H9 (cell line): Measurements from ENCODE around the gene SUMO1. TPM values are rescaled to one million over a fixed set of nuclear protein-coding genes. Genes with fewer than 3 reads are reported as not detected.
A peak's percentile ranks its signal among the peaks of the same experiment; 100 is the strongest.

Experiments used
- DNase-seq: peaks from one replicate; pipeline ENCODE4 v3.0.0-alpha.2; 2017
- H2AFZ ChIP-seq: one replicate; pipeline ENCODE4 v1.6.1; 2013; ENCODE audit warnings: mild to moderate bottlenecking, low read length, control low read depth, moderate library complexity
- H2AK5ac ChIP-seq: 2 replicates; pipeline ENCODE4 v1.6.1; 2013; ENCODE audit warnings: low read length, control low read depth, mixed read lengths; ENCODE audit not compliant: insufficient read length
- H2BK120ac ChIP-seq: one replicate; pipeline ENCODE4 v1.6.1; 2013; ENCODE audit warnings: low read depth, mild to moderate bottlenecking, low read length, control low read depth, inconsistent platforms; ENCODE audit not compliant: poor library complexity, severe bottlenecking
- H2BK12ac ChIP-seq: 2 replicates; pipeline ENCODE4 v1.6.1; 2013; ENCODE audit warnings: low read length, control low read depth, mixed read lengths, low read depth; ENCODE audit not compliant: insufficient read length
- H2BK15ac ChIP-seq: 2 replicates; pipeline ENCODE4 v1.6.1; 2013; ENCODE audit warnings: low read depth, low read length, control low read depth
- H2BK20ac ChIP-seq: one replicate; pipeline ENCODE4 v1.6.1; 2013; ENCODE audit warnings: low read depth, mild to moderate bottlenecking, low read length, control low read depth, inconsistent platforms; ENCODE audit not compliant: poor library complexity, severe bottlenecking
- H2BK5ac ChIP-seq: 2 replicates; pipeline ENCODE4 v1.6.1; 2013; ENCODE audit warnings: low read length, control low read depth, mixed read lengths; ENCODE audit not compliant: insufficient read length
- H3K14ac ChIP-seq: 2 replicates; pipeline ENCODE4 v1.6.1; 2013; ENCODE audit warnings: low read length, control low read depth; ENCODE audit not compliant: insufficient read depth
- H3K18ac ChIP-seq: 2 replicates; pipeline ENCODE4 v1.6.1; 2013; ENCODE audit warnings: low read depth, mild to moderate bottlenecking, mixed read lengths, low read length, control low read depth; ENCODE audit not compliant: insufficient read length
- H3K23ac ChIP-seq: 2 replicates; pipeline ENCODE4 v1.6.1; 2013; ENCODE audit warnings: low read length, control low read depth, mixed read lengths, low read depth; ENCODE audit not compliant: insufficient read length
- H3K23me2 ChIP-seq: 2 replicates; pipeline ENCODE4 v1.6.1; 2013; ENCODE audit warnings: low read depth, mild to moderate bottlenecking, mixed read lengths, low read length, control low read depth; ENCODE audit not compliant: insufficient read length, poor library complexity, severe bottlenecking
- H3K27ac ChIP-seq: 2 replicates; pipeline ENCODE4 v1.5.1; 2013; ENCODE audit warnings: low read length, control low read depth, mixed read lengths, low read depth; ENCODE audit not compliant: insufficient read length
- H3K27me3 ChIP-seq: 2 replicates; pipeline ENCODE4 v1.6.1; 2013; ENCODE audit warnings: low read length, control low read depth, inconsistent platforms; ENCODE audit not compliant: insufficient read depth
- H3K4ac ChIP-seq: 2 replicates; pipeline ENCODE4 v1.6.1; 2013; ENCODE audit warnings: low read depth, mild to moderate bottlenecking, control low read depth, inconsistent platforms, low read length, moderate library complexity
- H3K4me1 ChIP-seq: 2 replicates; pipeline ENCODE4 v1.6.1; 2013; ENCODE audit warnings: low read length, control low read depth, inconsistent platforms; ENCODE audit not compliant: insufficient read depth
- H3K4me2 ChIP-seq: 2 replicates; pipeline ENCODE4 v1.6.1; 2013; ENCODE audit warnings: low read length, control low read depth, mixed read lengths; ENCODE audit not compliant: insufficient read length, insufficient read depth
- H3K56ac ChIP-seq: 2 replicates; pipeline ENCODE4 v1.6.1; 2013; ENCODE audit warnings: low read depth, mild to moderate bottlenecking, mixed read lengths, low read length, control low read depth; ENCODE audit not compliant: insufficient read length
- H3K79me1 ChIP-seq: 2 replicates; pipeline ENCODE4 v1.6.1; 2013; ENCODE audit warnings: low read depth, mild to moderate bottlenecking, moderate library complexity, low read length, control low read depth, inconsistent platforms; ENCODE audit not compliant: insufficient read depth, poor library complexity, severe bottlenecking
- H3K79me2 ChIP-seq: 2 replicates; pipeline ENCODE4 v1.6.1; 2013; ENCODE audit warnings: low read length, control low read depth, inconsistent platforms; ENCODE audit not compliant: insufficient read depth
- H3K9ac ChIP-seq: 2 replicates; pipeline ENCODE4 v1.6.1; 2013; ENCODE audit warnings: low read length, control low read depth, mixed read lengths; ENCODE audit not compliant: insufficient read length; ENCODE audit errors: extremely low read depth
- H3K9me3 ChIP-seq: one replicate; pipeline ENCODE4 v1.6.1; 2013; ENCODE audit warnings: low read depth, low read length, inconsistent platforms; ENCODE audit not compliant: control insufficient read depth
- H3T11ph ChIP-seq: one replicate; pipeline ENCODE4 v1.6.1; 2013; ENCODE audit warnings: mild to moderate bottlenecking, low read length, control low read depth, inconsistent platforms
- H4K20me1 ChIP-seq: one replicate; pipeline ENCODE4 v1.6.1; 2013; ENCODE audit not compliant: control insufficient read depth, insufficient read length, insufficient read depth
- H4K5ac ChIP-seq: 2 replicates; pipeline ENCODE4 v1.6.1; 2013; ENCODE audit warnings: low read depth, mild to moderate bottlenecking, mixed read lengths, low read length, control low read depth; ENCODE audit not compliant: insufficient read length
- H4K8ac ChIP-seq: replicated peaks from 2 replicates; pipeline ENCODE4 v1.6.1; 2013; ENCODE audit warnings: low read length, control low read depth, mixed read lengths, low read depth; ENCODE audit not compliant: insufficient read length
- H4K91ac ChIP-seq: 2 replicates; pipeline ENCODE4 v1.6.1; 2013; ENCODE audit warnings: low read depth, mild to moderate bottlenecking, moderate library complexity, mixed read lengths, low read length, control low read depth; ENCODE audit not compliant: insufficient read length
- H3K27ac Mint-ChIP-seq, 3 experiments: 2 replicates in 2 of 3; 3 replicates in 1 of 3; pipeline ENCODE4 v1.8.0; 2020 to 2021; ENCODE audit warnings: mixed read lengths in 3 of 3, mild to moderate bottlenecking in 1 of 3, moderate library complexity in 1 of 3
- H3K27me3 Mint-ChIP-seq: 2 replicates; pipeline ENCODE4 v1.8.0; 2021; ENCODE audit warnings: low read depth, mild to moderate bottlenecking, moderate library complexity, mixed read lengths
- H3K36me3 Mint-ChIP-seq, 3 experiments: 2 replicates in 2 of 3; 3 replicates in 1 of 3; pipeline ENCODE4 v1.8.0; 2020 to 2021; ENCODE audit warnings: low read depth in 3 of 3, mixed read lengths in 3 of 3; ENCODE audit not compliant: insufficient read depth in 1 of 3
- H3K4me1 Mint-ChIP-seq, 2 experiments: 2 replicates each; pipeline ENCODE4 v1.8.0; 2020; ENCODE audit warnings: mixed read lengths in 2 of 2
- H3K4me3 Mint-ChIP-seq, 2 experiments: 2 replicates in 1 of 2; 3 replicates in 1 of 2; pipeline ENCODE4 v1.8.0; 2020 to 2021; ENCODE audit warnings: mild to moderate bottlenecking in 2 of 2, mixed read lengths in 2 of 2, moderate library complexity in 1 of 2
- H3K9me3 Mint-ChIP-seq, 2 experiments: 2 replicates in 1 of 2; 3 replicates in 1 of 2; pipeline ENCODE4 v1.8.0; 2020; ENCODE audit warnings: mild to moderate bottlenecking in 2 of 2, mixed read lengths in 2 of 2, moderate library complexity in 1 of 2
- WGBS: extraction: QIAGEN DNeasy Blood & Tissue Kit; methylation state at CpG from one replicate; pipeline ENCODE4 v1.1.7; 2013; ENCODE audit warnings: missing lambda C conversion rate, low lambda C conversion rate, mixed read lengths; ENCODE audit not compliant: insufficient read length; ENCODE audit errors: extremely low coverage; 5-methylcytosine and 5-hydroxymethylcytosine counted together
- total RNA-seq: library from RNA; stranded (reverse); gene quantifications from 2 replicates; pipeline ENCODE4 v1.2.1, GENCODE V29; 2021
- TF ChIP-seq, protein P1 (sequence below): fragments of 200-600 bp; sonication (generic); conservative IDR thresholded peaks from 3 replicates; pipeline ENCODE4 v1.8.0; 2021; ENCODE audit warnings: antibody characterized with exemption, mild to moderate bottlenecking

Gene SUMO1
- total RNA-seq, 1 experiment from 2014 or later: 206 TPM

DNA sequence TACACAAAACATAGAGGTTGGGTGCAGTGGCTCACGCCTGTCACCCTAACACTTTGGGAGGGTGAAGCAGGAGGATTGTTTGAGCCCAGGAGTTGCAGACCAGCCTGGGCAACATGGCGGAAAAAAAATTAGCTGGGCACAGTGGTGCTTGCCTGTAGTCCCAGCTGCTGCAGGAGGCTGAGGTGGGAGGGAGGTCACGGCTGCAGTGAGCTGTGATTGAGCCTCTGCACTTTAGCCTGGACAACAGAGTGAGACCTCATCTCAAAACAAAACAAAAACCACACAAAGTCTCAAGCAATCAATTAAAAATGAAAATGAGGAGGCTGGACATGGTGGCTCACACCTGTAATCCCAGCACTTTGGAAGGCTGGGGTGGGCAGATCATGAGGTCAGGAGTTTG, 32.1 kb upstream of the SUMO1 start:
- no peak overlapping the region; a peak in 1 of 5 replicates for H3K4me3 Mint-ChIP-seq
- H3K4me1 ChIP-seq: peaks cover 2% of the 10 kb centered on the region; the same call in 1 of the 2 replicates

More for the DNA sequence above, 32.1 kb upstream of the SUMO1 start:
- H3K9me3 Mint-ChIP-seq: no peaks in the 10 kb centered on the region
- Histone ChIP-seq H2BK12ac (no peak overlapping the region), H4K91ac (no peak overlapping the region), H3T11ph (no peak overlapping the region), H2AK5ac (no peak overlapping the region), H2BK120ac (no peak overlapping the region), H2BK20ac (no peak overlapping the region), H3K9me3 (no peaks in the 10 kb centered on the region), H2AFZ (no peak overlapping the region), H4K20me1 (no peaks in the 10 kb centered on the region), H3K14ac (no peak overlapping the region), H4K8ac (no peak overlapping the region), H3K23me2 (peaks cover 8% of the 10 kb centered on the region), H2BK15ac (no peak overlapping the region), H3K4me2 (no peak overlapping the region), H3K4ac (no peak overlapping the region), H3K9ac (no peak overlapping the region), H3K56ac (no peak overlapping the region), H3K79me2 (peaks cover 82% of the 10 kb centered on the region), H3K27me3 (no peaks in the 10 kb centered on the region), H3K23ac (no peak overlapping the region), H3K79me1 (no peaks in the 10 kb centered on the region), H3K27ac (no peak overlapping the region), H4K5ac (no peak overlapping the region), H3K18ac (no peak overlapping the region), H2BK5ac (no peak overlapping the region)
- H3K27me3 Mint-ChIP-seq: no peaks in the 10 kb centered on the region
- H3K27ac Mint-ChIP-seq: peak overlapping the region in 2 of 3 experiments; percentile 70 to 83; a peak in 2 of 7 replicates
- DNase-seq: no peak
- WGBS: no CpG with 5 or more reads among the region's 3 CpGs
- peaks cover 13 to 14% of the 10 kb centered on the region in 2 experiments; a peak in 3 of 4 replicates for H3K4me1 Mint-ChIP-seq
- TF ChIP-seq, protein P1, sequence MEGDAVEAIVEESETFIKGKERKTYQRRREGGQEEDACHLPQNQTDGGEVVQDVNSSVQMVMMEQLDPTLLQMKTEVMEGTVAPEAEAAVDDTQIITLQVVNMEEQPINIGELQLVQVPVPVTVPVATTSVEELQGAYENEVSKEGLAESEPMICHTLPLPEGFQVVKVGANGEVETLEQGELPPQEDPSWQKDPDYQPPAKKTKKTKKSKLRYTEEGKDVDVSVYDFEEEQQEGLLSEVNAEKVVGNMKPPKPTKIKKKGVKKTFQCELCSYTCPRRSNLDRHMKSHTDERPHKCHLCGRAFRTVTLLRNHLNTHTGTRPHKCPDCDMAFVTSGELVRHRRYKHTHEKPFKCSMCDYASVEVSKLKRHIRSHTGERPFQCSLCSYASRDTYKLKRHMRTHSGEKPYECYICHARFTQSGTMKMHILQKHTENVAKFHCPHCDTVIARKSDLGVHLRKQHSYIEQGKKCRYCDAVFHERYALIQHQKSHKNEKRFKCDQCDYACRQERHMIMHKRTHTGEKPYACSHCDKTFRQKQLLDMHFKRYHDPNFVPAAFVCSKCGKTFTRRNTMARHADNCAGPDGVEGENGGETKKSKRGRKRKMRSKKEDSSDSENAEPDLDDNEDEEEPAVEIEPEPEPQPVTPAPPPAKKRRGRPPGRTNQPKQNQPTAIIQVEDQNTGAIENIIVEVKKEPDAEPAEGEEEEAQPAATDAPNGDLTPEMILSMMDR: no peak
- H3K36me3 Mint-ChIP-seq: peaks cover 4 to 10% (median 4%) of the 10 kb centered on the region in 3 experiments; a peak in 6 of 7 replicates
